Measurements from ENCODE around the gene TWF1. TPM values are rescaled to one million over a fixed set of nuclear protein-coding genes. Genes with fewer than 3 reads are reported as not detected.

TWF1 gene
- total and polyA plus RNA-seq, 4 donors, result 33.1 to 80.1 (median 48.7) TPM

- H3K9ac ChIP-seq (ENCODE audit: insufficient read depth in 1 of 2, low read length in 2 of 2), result no peak overlapping the region
- H3K36me3 ChIP-seq (ENCODE audit: control insufficient read depth in 4 of 4, insufficient read depth in 4 of 4, low read length in 4 of 4), result no peaks in the 10 kb centered on the region
- ATAC-seq (ENCODE audit: insufficient read depth, low FRiP score) (no peak), DNase-seq (no peak)
- no peak overlapping the region for H3K4me3 ChIP-seq
- H3K27me3 ChIP-seq (ENCODE audit: control insufficient read depth in 3 of 3, insufficient read depth in 3 of 3, low read length in 2 of 3), result peaks cover 0 to 2% (median 0%) of the 10 kb centered on the region in 3 donors
- no peak for TF ChIP-seq CTCF (IDR thresholded peaks at IDR 0.05; ENCODE audit: control extremely low read depth, extremely low read depth)
- no peak overlapping the region for H3K27ac ChIP-seq (ENCODE audit: low read depth in 1 of 2, low read length in 1 of 2)
- H3K4me1 ChIP-seq (ENCODE audit: control insufficient read depth in 5 of 5, insufficient read depth in 5 of 5, low read length in 5 of 5), result no peaks in the 10 kb centered on the region
- no peaks in the 10 kb centered on the region for H3K9me3 ChIP-seq (ENCODE audit: control insufficient read depth in 4 of 4, insufficient read depth in 3 of 4, low read length in 3 of 4)
- 94 to 95% methylated on average over 3 of the region's 3 CpGs for WGBS, 2 donors
Measured at GRCh38 chr12:43826681-43827080, 20.6 kb upstream of the TWF1 start.

GRCh38 chr12:43824207-43824775, 18.2 kb upstream of the TWF1 start:
- DNase-seq, result no peak
- H3K9ac ChIP-seq (ENCODE audit: insufficient read depth in 1 of 2, low read length in 2 of 2), result no peak overlapping the region
- peaks cover 0 to 2% (median 0%) of the 10 kb centered on the region in 3 donors for H3K27me3 ChIP-seq (ENCODE audit: control insufficient read depth in 3 of 3, insufficient read depth in 3 of 3, low read length in 2 of 3)
- H3K9me3 ChIP-seq (ENCODE audit: control insufficient read depth in 4 of 4, insufficient read depth in 3 of 4, low read length in 3 of 4), result no peaks in the 10 kb centered on the region
- no peaks in the 10 kb centered on the region for H3K4me1 ChIP-seq (ENCODE audit: control insufficient read depth in 5 of 5, insufficient read depth in 5 of 5, low read length in 5 of 5)
- no peak for TF ChIP-seq CTCF (IDR thresholded peaks at IDR 0.05; ENCODE audit: control extremely low read depth, extremely low read depth)
- no peak for ATAC-seq (ENCODE audit: insufficient read depth, low FRiP score)
- no peak overlapping the region for H3K27ac ChIP-seq (ENCODE audit: low read depth in 1 of 2, low read length in 1 of 2)
- WGBS, 2 donors, result 89 to 91% methylated on average over 8 of the region's 8 CpGs
- no peaks in the 10 kb centered on the region for H3K36me3 ChIP-seq (ENCODE audit: control insufficient read depth in 4 of 4, insufficient read depth in 4 of 4, low read length in 4 of 4)
- no peak overlapping the region for H3K4me3 ChIP-seq

- 83 to 84% methylated on average over 3 of the region's 3 CpGs for WGBS, 2 donors
- Histone ChIP-seq H3K27ac (ENCODE audit: low read depth in 1 of 2, low read length in 1 of 2) (no peak overlapping the region), H3K4me1 (ENCODE audit: control insufficient read depth in 5 of 5, insufficient read depth in 5 of 5, low read length in 5 of 5) (no peaks in the 10 kb centered on the region), H3K9me3 (ENCODE audit: control insufficient read depth in 4 of 4, insufficient read depth in 3 of 4, low read length in 3 of 4) (no peaks in the 10 kb centered on the region), H3K4me3 (no peak overlapping the region), H3K27me3 (ENCODE audit: control insufficient read depth in 3 of 3, insufficient read depth in 3 of 3, low read length in 2 of 3) (peaks cover 0 to 14% (median 3%) of the 10 kb centered on the region in 3 donors), H3K36me3 (ENCODE audit: control insufficient read depth in 4 of 4, insufficient read depth in 4 of 4, low read length in 4 of 4) (no peaks in the 10 kb centered on the region), H3K9ac (ENCODE audit: insufficient read depth in 1 of 2, low read length in 2 of 2) (no peak overlapping the region)
- ATAC-seq (ENCODE audit: insufficient read depth, low FRiP score) (no peak), DNase-seq (no peak)
- TF ChIP-seq CTCF (IDR thresholded peaks at IDR 0.05; ENCODE audit: control extremely low read depth, extremely low read depth), result no peak
Measured at GRCh38 chr12:43816168-43816567, 10.1 kb upstream of the TWF1 start.

GRCh38 chr12:43815416-43815815, 9.3 kb upstream of the TWF1 start:
- DNase-seq (no peak), ATAC-seq (ENCODE audit: insufficient read depth, low FRiP score) (no peak)
- no peaks in the 10 kb centered on the region for H3K36me3 ChIP-seq (ENCODE audit: control insufficient read depth in 4 of 4, insufficient read depth in 4 of 4, low read length in 4 of 4)
- peaks cover 0 to 19% (median 3%) of the 10 kb centered on the region in 3 donors for H3K27me3 ChIP-seq (ENCODE audit: control insufficient read depth in 3 of 3, insufficient read depth in 3 of 3, low read length in 2 of 3)
- H3K9ac ChIP-seq (ENCODE audit: insufficient read depth in 1 of 2, low read length in 2 of 2), result no peak overlapping the region
- no peaks in the 10 kb centered on the region for H3K9me3 ChIP-seq (ENCODE audit: control insufficient read depth in 4 of 4, insufficient read depth in 3 of 4, low read length in 3 of 4)
- no peak overlapping the region for H3K4me3 ChIP-seq
- 81 to 86% methylated on average over 3 of the region's 3 CpGs for WGBS, 2 donors
- TF ChIP-seq CTCF (IDR thresholded peaks at IDR 0.05; ENCODE audit: control extremely low read depth, extremely low read depth), result no peak
- no peak overlapping the region for H3K27ac ChIP-seq (ENCODE audit: low read depth in 1 of 2, low read length in 1 of 2)
- no peaks in the 10 kb centered on the region for H3K4me1 ChIP-seq (ENCODE audit: control insufficient read depth in 5 of 5, insufficient read depth in 5 of 5, low read length in 5 of 5)
